IPS DF 6.9 (cell line): ENCODE results near the gene DUSP7.

Experiments
- DNase-seq: peaks from one replicate; pipeline ENCODE4 v3.0.0-alpha.2; 2013; ENCODE audit warnings: low read depth, low spot score
- H3K27ac ChIP-seq: one replicate; pipeline ENCODE4 v1.5.1; 2013; ENCODE audit warnings: low read length, control low read depth
- H3K27me3 ChIP-seq: 2 replicates; pipeline ENCODE4 v1.6.1; 2013; ENCODE audit warnings: mild to moderate bottlenecking, low read length; ENCODE audit not compliant: control insufficient read depth, insufficient read depth
- H3K36me3 ChIP-seq: 2 replicates; pipeline ENCODE4 v1.6.1; 2013; ENCODE audit warnings: low read length; ENCODE audit not compliant: control insufficient read depth, insufficient read depth
- H3K4me1 ChIP-seq: 2 replicates; pipeline ENCODE4 v1.6.1; 2013; ENCODE audit warnings: low read length; ENCODE audit not compliant: control insufficient read depth, insufficient read depth
- H3K4me3 ChIP-seq: 2 replicates; pipeline ENCODE4 v1.5.1; 2013; ENCODE audit warnings: mild to moderate bottlenecking, low read length
- H3K9me3 ChIP-seq: 2 replicates; pipeline ENCODE4 v1.6.1; 2013; ENCODE audit warnings: low read length, inconsistent platforms; ENCODE audit not compliant: control insufficient read depth, insufficient read depth
- WGBS: extraction: QIAGEN DNeasy Blood & Tissue Kit; methylation state at CpG from one replicate; pipeline ENCODE4 v1.1.7; 2013; ENCODE audit warnings: mixed read lengths, missing lambda C conversion rate; ENCODE audit not compliant: insufficient read length, insufficient coverage; 5-methylcytosine and 5-hydroxymethylcytosine counted together

The DUSP7 gene

DNA sequence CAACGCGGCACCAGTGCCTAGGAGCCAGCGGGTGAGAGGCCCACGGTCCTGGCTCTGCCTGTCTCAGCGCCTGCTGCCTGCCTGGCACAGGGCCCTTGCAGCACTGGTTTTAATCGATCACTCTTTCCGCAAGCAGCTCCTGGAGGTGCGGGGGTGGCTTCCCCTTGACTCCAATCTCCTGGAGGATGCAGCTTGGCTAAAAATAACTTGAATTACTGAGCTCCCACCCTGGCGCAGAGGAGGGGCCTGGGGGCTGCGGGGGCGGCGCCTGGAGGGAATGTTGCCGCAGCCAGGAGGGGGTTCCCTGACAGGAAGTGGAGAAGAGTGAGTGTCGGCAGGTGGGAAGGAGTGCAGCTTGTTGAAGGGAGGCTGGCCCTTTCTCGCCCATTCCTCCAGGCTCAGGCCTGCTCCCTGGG, 50.8 kb downstream of the DUSP7 start:
- H3K36me3 ChIP-seq, result no peaks in the 10 kb centered on the region
- no peak overlapping the region for H3K4me3 ChIP-seq
- H3K4me1 ChIP-seq, result peaks cover 12% of the 10 kb centered on the region
- DNase-seq, result no peak
- H3K27me3 ChIP-seq, result no peaks in the 10 kb centered on the region
- H3K9me3 ChIP-seq, result no peaks in the 10 kb centered on the region
- WGBS, result no CpG with 5 or more reads among the region's 15 CpGs
- H3K27ac ChIP-seq, result no peak overlapping the region

GRCh38 chr3:52004906-52005395, 51.4 kb downstream of the DUSP7 start:
- H3K27ac ChIP-seq, result no peak overlapping the region
- DNase-seq, result no peak
- H3K27me3 ChIP-seq, result no peaks in the 10 kb centered on the region
- no CpG with 5 or more reads among the region's 4 CpGs for WGBS
- no peak overlapping the region for H3K4me3 ChIP-seq
- H3K36me3 ChIP-seq, result no peaks in the 10 kb centered on the region
- H3K4me1 ChIP-seq, result peaks cover 12% of the 10 kb centered on the region
- H3K9me3 ChIP-seq, result no peaks in the 10 kb centered on the region

- Histone ChIP-seq H3K36me3 (no peaks in the 10 kb centered on the region), H3K27ac (no peak overlapping the region), H3K27me3 (no peaks in the 10 kb centered on the region), H3K4me1 (peaks cover 12% of the 10 kb centered on the region), H3K4me3 (no peak overlapping the region), H3K9me3 (no peaks in the 10 kb centered on the region)
- no peak for DNase-seq
- no CpG with 5 or more reads among the region's 16 CpGs for WGBS
Observed at GRCh38 chr3:52004163-52004787, 52.1 kb downstream of the DUSP7 start.

- no peaks in the 10 kb centered on the region for H3K9me3 ChIP-seq
- no peaks in the 10 kb centered on the region for H3K36me3 ChIP-seq
- WGBS, result no CpG with 5 or more reads among the region's 6 CpGs
- H3K27ac ChIP-seq, result no peak overlapping the region
- H3K4me1 ChIP-seq, result peaks cover 16% of the 10 kb centered on the region
- H3K27me3 ChIP-seq, result no peaks in the 10 kb centered on the region
- DNase-seq, result no peak
- H3K4me3 ChIP-seq, result no peak overlapping the region
Observed at GRCh38 chr3:52002748-52003147, 53.6 kb downstream of the DUSP7 start.

DNA sequence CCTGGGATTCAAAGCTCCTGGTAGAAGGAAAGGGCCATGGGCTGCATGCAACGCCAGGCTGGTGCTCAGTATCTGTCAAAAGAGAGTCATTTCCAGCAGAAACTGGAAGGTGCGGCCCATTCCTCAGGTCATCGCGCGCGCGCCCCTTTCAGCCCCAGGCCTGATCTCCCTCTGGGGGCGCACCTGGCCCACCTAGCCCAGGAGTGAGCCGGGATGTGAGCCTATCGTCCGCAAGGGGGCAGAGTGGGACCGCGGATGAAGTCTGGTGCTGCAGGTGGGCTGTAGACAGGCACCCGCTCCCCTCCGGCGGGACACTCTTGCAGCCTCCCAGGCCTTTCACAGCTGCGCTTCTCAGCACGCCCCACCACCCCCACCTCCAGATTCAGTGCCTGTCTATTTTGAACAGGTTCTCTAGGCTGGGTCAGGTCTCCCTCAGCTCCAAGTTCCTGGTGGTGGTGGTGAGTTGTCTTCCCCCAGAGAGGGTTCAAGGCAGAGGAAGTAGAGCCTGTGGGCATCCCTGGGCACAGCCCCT, 54.9 kb downstream of the DUSP7 start:
- peak; percentile 90 for DNase-seq
- H3K27me3 ChIP-seq, result no peaks in the 10 kb centered on the region
- H3K4me3 ChIP-seq, result no peak overlapping the region
- WGBS, result no CpG with 5 or more reads among the region's 18 CpGs
- H3K36me3 ChIP-seq, result no peaks in the 10 kb centered on the region
- H3K4me1 ChIP-seq, result peaks cover 16% of the 10 kb centered on the region
- H3K27ac ChIP-seq, result no peak overlapping the region
- H3K9me3 ChIP-seq, result no peaks in the 10 kb centered on the region

GRCh38 chr3:51999846-52000245, 56.5 kb downstream of the DUSP7 start:
- WGBS, result no CpG with 5 or more reads among the region's 2 CpGs
- no peak for DNase-seq

More at GRCh38 chr3:51999846-52000245, 56.5 kb downstream of the DUSP7 start:
- H3K4me1 ChIP-seq, result peaks cover 5% of the 10 kb centered on the region
- no peak overlapping the region for H3K27ac ChIP-seq
- no peaks in the 10 kb centered on the region for H3K27me3 ChIP-seq
- no peak overlapping the region for H3K4me3 ChIP-seq
- 0 out of 2 replicates have a peak, but pooled peaks cover 1% of the 10 kb centered on the region for H3K36me3 ChIP-seq
- no peaks in the 10 kb centered on the region for H3K9me3 ChIP-seq
